WERI-Rb-1 (cell line): ENCODE measurements around the gene TMEM204.

ENCODE experiments used
- DNase-seq: peaks from one replicate; pipeline ENCODE4 v3.0.0-alpha.2; 2020
- H3K27ac ChIP-seq: fragments of 250-450 bp; sonication (Bioruptor Pico); 2 replicates; pipeline ENCODE4 v1.5.1; 2020; ENCODE audit warnings: mild to moderate bottlenecking, moderate library complexity
- H3K27me3 ChIP-seq: fragments of 250-450 bp; sonication (Bioruptor Pico); 2 replicates; pipeline ENCODE4 v1.5.1; 2021; ENCODE audit warnings: mild to moderate bottlenecking, low read depth, moderate library complexity; ENCODE audit not compliant: insufficient read depth, severe bottlenecking
- H3K36me3 ChIP-seq: fragments of 250-450 bp; sonication (Bioruptor Pico); 2 replicates; pipeline ENCODE4 v1.5.1; 2020; ENCODE audit warnings: mild to moderate bottlenecking, moderate library complexity
- H3K4me3 ChIP-seq: 2 replicates; pipeline ENCODE4 v1.5.1; 2011; ENCODE audit warnings: low read depth, mild to moderate bottlenecking, control low read depth, low read length
- H3K9me3 ChIP-seq: fragments of 250-450 bp; sonication (Bioruptor Pico); 2 replicates; pipeline ENCODE4 v1.5.1; 2021; ENCODE audit warnings: mild to moderate bottlenecking, moderate library complexity; ENCODE audit not compliant: severe bottlenecking
- CTCF ChIP-seq: IDR thresholded peaks from 2 replicates; pipeline ENCODE4 v1.5.1; 2011; ENCODE audit warnings: low read depth, mild to moderate bottlenecking, control low read depth, inconsistent platforms, low read length

Gene TMEM204

GRCh38 chr16:1497014-1497598 lies 36.4 kb upstream of the TMEM204 start:
- Histone ChIP-seq H3K36me3 (peaks cover 76% of the 10 kb centered on the region), H3K27ac (no peak overlapping the region)

GRCh38 chr16:1498899-1499676 lies 34.4 kb upstream of the TMEM204 start:
- Histone ChIP-seq H3K4me3 (no peak overlapping the region), H3K36me3 (peaks cover 91% of the 10 kb centered on the region), H3K9me3 (no peaks in the 10 kb centered on the region), H3K27ac (no peak overlapping the region), H3K27me3 (no peaks in the 10 kb centered on the region)
- no peak for DNase-seq
- no peak for TF ChIP-seq CTCF

More at GRCh38 chr16:1497014-1497598, 36.4 kb upstream of the TMEM204 start:
- Histone ChIP-seq H3K9me3 (no peaks in the 10 kb centered on the region), H3K27me3 (no peaks in the 10 kb centered on the region), H3K4me3 (no peak overlapping the region)
- no peak for DNase-seq
- no peak for TF ChIP-seq CTCF

GRCh38 chr16:1499756-1500464 lies 33.6 kb upstream of the TMEM204 start:
- TF ChIP-seq CTCF = no peak
- no peak for DNase-seq
- H3K27ac ChIP-seq = no peak overlapping the region
- H3K4me3 ChIP-seq = no peak overlapping the region
- H3K27me3 ChIP-seq = no peaks in the 10 kb centered on the region
- H3K36me3 ChIP-seq = peaks cover 83% of the 10 kb centered on the region
- no peaks in the 10 kb centered on the region for H3K9me3 ChIP-seq

- Histone ChIP-seq H3K9me3 (no peaks in the 10 kb centered on the region), H3K27ac (no peak overlapping the region), H3K27me3 (no peaks in the 10 kb centered on the region), H3K4me3 (no peak overlapping the region), H3K36me3 (peaks cover 76% of the 10 kb centered on the region)
- no peak for DNase-seq
- no peak for TF ChIP-seq CTCF
Measured at GRCh38 chr16:1500465-1501150, 32.9 kb upstream of the TMEM204 start.

- Histone ChIP-seq H3K36me3 (peaks cover 72% of the 10 kb centered on the region), H3K27me3 (no peaks in the 10 kb centered on the region), H3K4me3 (no peak overlapping the region), H3K9me3 (no peaks in the 10 kb centered on the region), H3K27ac (no peak overlapping the region)
- TF ChIP-seq CTCF = no peak
- DNase-seq = no peak
Measured at GRCh38 chr16:1501630-1502029, 31.8 kb upstream of the TMEM204 start.
